Testis (tissue), 2 donors: ENCODE results near the gene PTPRN2.

ENCODE experiments used
- POLR2A ChIP-seq: fragments of 450-650 bp; IDR thresholded peaks from one replicate; pipeline ENCODE4 v1.6.1; 2017; ENCODE audit warnings: antibody characterized with exemption, mild to moderate bottlenecking, moderate library complexity
- TF ChIP-seq, protein P1 (sequence below), 3 experiments: fragments of 450-650 bp in 2 of 3; fragments of 200-600 bp in 1 of 3; sonication (generic) in 1 of 3; IDR thresholded peaks; one replicate each; pipeline ENCODE4 v1.5.1; 2016 to 2019; ENCODE audit warnings: antibody characterized with exemption in 3 of 3, mild to moderate bottlenecking in 2 of 3, moderate library complexity in 1 of 3

DNA sequence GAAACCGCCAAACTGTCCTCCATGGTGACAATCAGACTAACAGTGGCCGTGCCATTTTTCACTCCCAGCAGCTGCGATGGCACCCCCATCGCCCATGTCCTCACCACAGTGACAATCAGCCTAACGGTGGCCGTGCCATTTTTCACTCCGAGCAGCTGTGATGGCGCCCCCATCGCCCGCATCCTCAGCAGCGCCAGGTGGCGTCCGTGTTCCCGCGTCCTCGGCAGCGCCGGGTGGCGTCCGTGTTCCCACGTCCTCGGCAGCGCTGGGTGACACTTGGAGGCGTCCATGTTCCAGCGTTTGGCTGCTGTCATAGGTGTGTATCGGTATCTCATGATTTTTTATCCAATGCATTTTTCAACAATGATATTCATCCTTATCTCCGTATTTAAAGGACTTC is 267.3 kb downstream of the PTPRN2 start:
- no peak for TF ChIP-seq POLR2A
- TF ChIP-seq, protein P1, sequence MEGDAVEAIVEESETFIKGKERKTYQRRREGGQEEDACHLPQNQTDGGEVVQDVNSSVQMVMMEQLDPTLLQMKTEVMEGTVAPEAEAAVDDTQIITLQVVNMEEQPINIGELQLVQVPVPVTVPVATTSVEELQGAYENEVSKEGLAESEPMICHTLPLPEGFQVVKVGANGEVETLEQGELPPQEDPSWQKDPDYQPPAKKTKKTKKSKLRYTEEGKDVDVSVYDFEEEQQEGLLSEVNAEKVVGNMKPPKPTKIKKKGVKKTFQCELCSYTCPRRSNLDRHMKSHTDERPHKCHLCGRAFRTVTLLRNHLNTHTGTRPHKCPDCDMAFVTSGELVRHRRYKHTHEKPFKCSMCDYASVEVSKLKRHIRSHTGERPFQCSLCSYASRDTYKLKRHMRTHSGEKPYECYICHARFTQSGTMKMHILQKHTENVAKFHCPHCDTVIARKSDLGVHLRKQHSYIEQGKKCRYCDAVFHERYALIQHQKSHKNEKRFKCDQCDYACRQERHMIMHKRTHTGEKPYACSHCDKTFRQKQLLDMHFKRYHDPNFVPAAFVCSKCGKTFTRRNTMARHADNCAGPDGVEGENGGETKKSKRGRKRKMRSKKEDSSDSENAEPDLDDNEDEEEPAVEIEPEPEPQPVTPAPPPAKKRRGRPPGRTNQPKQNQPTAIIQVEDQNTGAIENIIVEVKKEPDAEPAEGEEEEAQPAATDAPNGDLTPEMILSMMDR (IDR thresholded peaks at IDR 0.05), result no peak
